Kidney (tissue), 14 donors: ENCODE measurements around the gene DSCAM. TPM values are rescaled to one million over a fixed set of nuclear protein-coding genes. Genes with fewer than 3 reads are reported as not detected.

ENCODE experiments used
- DNase-seq, 5 donors: peaks; one replicate each; pipeline ENCODE4 v3.0.0-alpha.2; 2013 to 2020
- FAIRE-seq: peaks from 2 replicates; lab custom pipeline; 2012; peaks lifted over from hg19 to GRCh38; lab: Jason Lieb, UNC
- H3K27ac ChIP-seq, 2 donors: one replicate each; pipeline ENCODE4 v1.7.0; 2013; ENCODE audit warnings: low read depth in 2 of 2, low read length in 2 of 2, inconsistent platforms in 1 of 2
- H3K27me3 ChIP-seq: one replicate; pipeline ENCODE4 v1.7.1; 2013; ENCODE audit warnings: low read length, inconsistent platforms; ENCODE audit not compliant: control insufficient read depth, insufficient read depth
- H3K36me3 ChIP-seq, 3 donors: one replicate each; pipeline versions ENCODE4 v1.7.0 to v1.7.1; 2013; ENCODE audit warnings: low read length in 3 of 3, control low read depth in 1 of 3, inconsistent platforms in 1 of 3; ENCODE audit not compliant: insufficient read depth in 3 of 3, control insufficient read depth in 2 of 3
- H3K4me1 ChIP-seq, 3 donors: one replicate each; pipeline versions ENCODE4 v1.7.0 to v1.7.1; 2013; ENCODE audit warnings: low read length in 3 of 3, inconsistent platforms in 1 of 3, low read depth in 1 of 3; ENCODE audit not compliant: control insufficient read depth in 2 of 3, insufficient read depth in 2 of 3
- H3K4me3 ChIP-seq, 3 donors: one replicate each; pipeline versions ENCODE4 v1.7.0 to v1.8.1; 2013; ENCODE audit warnings: low read length in 3 of 3, control low read depth in 1 of 3, inconsistent platforms in 1 of 3
- H3K9ac ChIP-seq, 3 donors: one replicate each; pipeline versions ENCODE4 v1.7.0 to v1.7.1; 2013; ENCODE audit warnings: low read length in 3 of 3, control low read depth in 1 of 3, inconsistent platforms in 1 of 3
- H3K9me3 ChIP-seq, 3 donors: one replicate each; pipeline versions ENCODE4 v1.7.0 to v1.7.1; 2013; ENCODE audit warnings: low read length in 3 of 3, control low read depth in 1 of 3, inconsistent platforms in 1 of 3; ENCODE audit not compliant: control insufficient read depth in 2 of 3, insufficient read depth in 1 of 3
- CTCF ChIP-seq: IDR thresholded peaks from 3 replicates; pipeline ENCODE4 v1.5.1; 2012; ENCODE audit warnings: mild to moderate bottlenecking, moderate library complexity, borderline replicate concordance; ENCODE audit not compliant: insufficient read depth; ENCODE audit errors: extremely low read depth
- intact Hi-C: fragments of 100-400 bp; cut with DNase I; formaldehyde crosslinking; loops from one replicate; pipeline ENCODE4 v1.11.1; 2022
- polyA plus RNA-seq: library from polyadenylated mRNA; stranded (reverse); fragments of 350-450 nt; fragmentation: Illumina TruSeq; extraction: RNeasy Lipid Tissue Mini Kit (QIAGEN cat#74804); gene quantifications from one replicate; pipeline ENCODE4 v1.2.3, GENCODE V29; 2014; ENCODE audit warnings: low read depth, low replicate concordance; ENCODE audit not compliant: insufficient read depth
- total RNA-seq: library from RNA; stranded (reverse); fragmentation: NEBNext Ultra II Directional; extraction: Animal tissue kit (Norgen Biotek cat#: 25700); gene quantifications from one replicate; pipeline ENCODE4 v1.2.1, GENCODE V29; 2021
- donor health status: control.
- donor health status: control.
- donor health status: control.
- donor health status: control.
- donor health status: control.
- donor health status: DM: yes; HTN: yes; CAD: no.
- donor health status: Normal renal cell carcinoma (clear cell type).

Gene DSCAM
- total and polyA plus RNA-seq, 2 donors from 2014 or later = not detected

DNA sequence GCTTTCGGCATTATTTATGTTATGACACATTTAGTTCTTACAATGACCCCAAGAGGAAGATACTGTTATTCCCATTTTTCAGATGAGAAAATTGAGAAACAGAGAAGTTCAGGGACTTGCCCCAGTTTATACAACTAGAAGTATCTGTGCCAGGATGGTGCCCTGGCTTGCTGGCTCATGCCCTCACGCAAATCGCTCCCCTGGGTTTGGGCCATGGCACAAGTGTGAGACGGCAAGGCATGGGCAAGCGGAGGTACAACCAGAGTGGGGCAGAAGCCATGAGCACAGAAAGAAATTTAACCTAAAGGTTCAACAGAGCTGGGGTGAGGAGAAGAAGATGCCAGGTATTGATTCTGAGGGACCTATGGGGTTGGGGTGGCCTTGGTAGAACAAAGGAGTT is 469.8 kb downstream of the DSCAM start:
- FAIRE-seq (no peak), DNase-seq (no peak)
- intact Hi-C loops = no loop called here
- TF ChIP-seq CTCF = no peak
- Histone ChIP-seq H3K36me3 (no peaks in the 10 kb centered on the region), H3K4me1 (no peaks in the 10 kb centered on the region), H3K27me3 (no peaks in the 10 kb centered on the region), H3K27ac (no peak overlapping the region), H3K9me3 (no peaks in the 10 kb centered on the region), H3K4me3 (no peak overlapping the region), H3K9ac (no peak overlapping the region)

- no peak for TF ChIP-seq CTCF
These were observed 473.2 kb downstream of the DSCAM start for GRCh38 chr21:40373761-40374160.

GRCh38 chr21:40372506-40372905 is 474.5 kb downstream of the DSCAM start:
- Histone ChIP-seq H3K27ac (no peak overlapping the region), H3K9ac (no peak overlapping the region), H3K27me3 (no peaks in the 10 kb centered on the region), H3K4me3 (no peak overlapping the region), H3K4me1 (no peaks in the 10 kb centered on the region), H3K9me3 (no peaks in the 10 kb centered on the region), H3K36me3 (no peaks in the 10 kb centered on the region)
- intact Hi-C loops = no loop called here
- DNase-seq = peak in 2 of 5 donors; percentile 35 to 69
- FAIRE-seq = no peak
- TF ChIP-seq CTCF = no peak

More at GRCh38 chr21:40373761-40374160, 473.2 kb downstream of the DSCAM start:
- Histone ChIP-seq H3K27me3 (no peaks in the 10 kb centered on the region), H3K9ac (no peak overlapping the region), H3K27ac (no peak overlapping the region), H3K9me3 (no peaks in the 10 kb centered on the region), H3K36me3 (no peaks in the 10 kb centered on the region), H3K4me3 (no peak overlapping the region), H3K4me1 (no peaks in the 10 kb centered on the region)
- no peak for DNase-seq
- intact Hi-C loops = no loop called here
- no peak for FAIRE-seq

GRCh38 chr21:40371329-40371728 is 475.6 kb downstream of the DSCAM start:
- Histone ChIP-seq H3K27me3 (no peaks in the 10 kb centered on the region), H3K9ac (no peak overlapping the region), H3K27ac (no peak overlapping the region), H3K4me1 (no peaks in the 10 kb centered on the region), H3K36me3 (no peaks in the 10 kb centered on the region), H3K9me3 (no peaks in the 10 kb centered on the region), H3K4me3 (no peak overlapping the region)
- FAIRE-seq (no peak), DNase-seq (no peak)
- TF ChIP-seq CTCF = no peak
- intact Hi-C loops = no loop called here
